NT2/D1 (cell line): ENCODE results near the gene SLC39A11.

Source experiments
- DNase-seq: peaks from one replicate; pipeline ENCODE4 v3.0.0-alpha.2; 2011; ENCODE audit warnings: low read depth, low spot score
- H3K27me3 ChIP-seq: 2 replicates; pipeline ENCODE4 v1.6.0; 2011; ENCODE audit warnings: mild to moderate bottlenecking; ENCODE audit not compliant: insufficient read length, insufficient read depth
- H3K36me3 ChIP-seq: 2 replicates; pipeline ENCODE4 v1.6.1; 2011; ENCODE audit warnings: mild to moderate bottlenecking, low read length, mixed read lengths; ENCODE audit not compliant: insufficient read depth, insufficient read length
- H3K4me1 ChIP-seq: 2 replicates; pipeline ENCODE4 v1.5.1; 2011; ENCODE audit not compliant: insufficient read depth, insufficient read length
- H3K4me3 ChIP-seq: 2 replicates; pipeline ENCODE4 v1.5.1; 2011; ENCODE audit warnings: low read depth; ENCODE audit not compliant: insufficient read length
- H3K9ac ChIP-seq: 2 replicates; pipeline ENCODE4 v1.6.0; 2011; ENCODE audit warnings: low read depth; ENCODE audit not compliant: insufficient read length
- H3K9me3 ChIP-seq: 2 replicates; pipeline ENCODE4 v1.5.1; 2011; ENCODE audit warnings: mild to moderate bottlenecking, low read length; ENCODE audit not compliant: insufficient read depth
- SUZ12 ChIP-seq: IDR thresholded peaks from 2 replicates; pipeline ENCODE4 v1.6.1; 2011; ENCODE audit not compliant: insufficient read length, insufficient read depth; ENCODE audit errors: extremely low read depth
- YY1 ChIP-seq: IDR thresholded peaks from 2 replicates; pipeline ENCODE4 v1.6.1; 2011; ENCODE audit not compliant: insufficient read length, insufficient read depth
- ZNF274 ChIP-seq: IDR thresholded peaks from 2 replicates; pipeline ENCODE4 v1.6.1; 2011; ENCODE audit warnings: mild to moderate bottlenecking, low read depth, low read length

The SLC39A11 gene, protein sequence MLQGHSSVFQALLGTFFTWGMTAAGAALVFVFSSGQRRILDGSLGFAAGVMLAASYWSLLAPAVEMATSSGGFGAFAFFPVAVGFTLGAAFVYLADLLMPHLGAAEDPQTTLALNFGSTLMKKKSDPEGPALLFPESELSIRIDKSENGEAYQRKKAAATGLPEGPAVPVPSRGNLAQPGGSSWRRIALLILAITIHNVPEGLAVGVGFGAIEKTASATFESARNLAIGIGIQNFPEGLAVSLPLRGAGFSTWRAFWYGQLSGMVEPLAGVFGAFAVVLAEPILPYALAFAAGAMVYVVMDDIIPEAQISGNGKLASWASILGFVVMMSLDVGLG

GRCh38 chr17:73092523-73093135, at the start of gene SLC39A11:
Gene SLC39A11, minus strand, starts transcription at chr17:73092688. Its CDS starts 3,924 bp downstream, at chr17:73088764.
- TF ChIP-seq SUZ12: no peak
- no peak for TF ChIP-seq ZNF274
- TF ChIP-seq YY1: no peak
- Histone ChIP-seq H3K36me3 (peaks cover 10% of the 10 kb centered on the region), H3K4me1 (peaks cover 6% of the 10 kb centered on the region), H3K9ac (peak within 1 kb of the TSS; percentile 74), H3K9me3 (no peaks in the 10 kb centered on the region), H3K27me3 (peaks cover 5% of the 10 kb centered on the region), H3K4me3 (peak within 1 kb of the TSS; percentile 76)
- peak; percentile 81 for DNase-seq

DNA sequence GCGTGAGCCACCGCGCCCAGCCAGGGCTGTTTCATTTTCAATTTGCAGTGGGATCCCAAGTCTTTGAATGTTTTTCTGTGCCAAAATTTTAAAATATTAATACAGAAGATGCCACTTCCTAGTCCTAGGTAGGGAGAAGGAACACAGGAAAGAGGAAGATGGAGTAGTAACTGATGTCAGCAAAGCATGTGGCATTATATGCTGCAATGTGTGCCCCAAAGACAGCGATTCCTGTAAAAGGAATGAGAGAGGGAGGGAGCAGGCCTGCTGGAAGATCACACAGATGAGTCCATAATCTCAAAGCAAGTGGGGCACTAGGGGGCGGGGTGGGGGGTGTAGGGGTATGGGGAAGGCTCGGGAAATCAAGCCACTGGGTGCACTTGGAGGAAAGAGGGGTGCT, 48.9 kb upstream of the SLC39A11 start:
- no peak overlapping the region for H3K9ac ChIP-seq
- H3K9me3 ChIP-seq: peaks cover 10% of the 10 kb centered on the region; the same call in 1 of the 2 replicates
- DNase-seq: no peak
- no peak for TF ChIP-seq SUZ12
- no peak for TF ChIP-seq YY1
- TF ChIP-seq ZNF274: no peak
- H3K4me1 ChIP-seq: no peaks in the 10 kb centered on the region
- H3K36me3 ChIP-seq: no peaks in the 10 kb centered on the region
- no peaks in the 10 kb centered on the region for H3K27me3 ChIP-seq
- H3K4me3 ChIP-seq: no peak overlapping the region

GRCh38 chr17:73140566-73140965, 48.1 kb upstream of the SLC39A11 start:
- no peaks in the 10 kb centered on the region for H3K4me1 ChIP-seq

DNA sequence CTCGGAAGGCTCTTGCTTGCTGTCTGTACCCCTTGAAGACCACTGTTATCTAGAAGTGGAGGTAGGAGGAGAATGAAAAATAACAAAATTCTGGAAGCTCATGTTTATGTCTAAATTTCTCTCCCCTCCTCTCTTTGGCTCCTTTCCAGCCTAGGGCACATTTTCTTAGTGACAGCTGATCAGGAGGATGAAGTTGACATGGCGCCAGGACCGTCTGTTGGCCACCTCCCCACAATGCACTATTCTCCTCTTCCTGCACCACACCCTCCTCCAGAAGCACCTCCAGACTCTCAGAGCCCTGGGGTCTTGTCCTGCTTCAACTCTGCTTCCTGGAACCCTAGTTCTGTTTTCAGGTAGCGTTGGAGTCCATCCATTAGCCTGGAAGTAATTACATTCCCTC, 46.8 kb upstream of the SLC39A11 start:
- no peak for DNase-seq
- no peaks in the 10 kb centered on the region for H3K4me1 ChIP-seq
- peaks cover 1% of the 10 kb centered on the region; the same call in 1 of the 2 replicates for H3K9me3 ChIP-seq
- H3K36me3 ChIP-seq: no peaks in the 10 kb centered on the region
- H3K9ac ChIP-seq: no peak overlapping the region
- no peak overlapping the region for H3K4me3 ChIP-seq
- no peaks in the 10 kb centered on the region for H3K27me3 ChIP-seq
- TF ChIP-seq SUZ12 (no peak), YY1 (no peak), ZNF274 (no peak)

More at GRCh38 chr17:73140566-73140965, 48.1 kb upstream of the SLC39A11 start:
- DNase-seq: no peak
- no peaks in the 10 kb centered on the region for H3K36me3 ChIP-seq
- TF ChIP-seq YY1 (no peak), SUZ12 (no peak), ZNF274 (no peak)
- no peak overlapping the region for H3K4me3 ChIP-seq
- H3K27me3 ChIP-seq: no peaks in the 10 kb centered on the region
- H3K9me3 ChIP-seq: peaks cover 6% of the 10 kb centered on the region; the same call in 1 of the 2 replicates
- H3K9ac ChIP-seq: no peak overlapping the region

GRCh38 chr17:73138541-73139138, 46.2 kb upstream of the SLC39A11 start:
- no peak overlapping the region for H3K9ac ChIP-seq
- H3K36me3 ChIP-seq: no peaks in the 10 kb centered on the region
- no peaks in the 10 kb centered on the region for H3K9me3 ChIP-seq
- H3K4me3 ChIP-seq: no peak overlapping the region
- H3K27me3 ChIP-seq: no peaks in the 10 kb centered on the region
- TF ChIP-seq SUZ12 (no peak), ZNF274 (no peak), YY1 (no peak)
- no peak for DNase-seq
- no peaks in the 10 kb centered on the region for H3K4me1 ChIP-seq

- Histone ChIP-seq H3K4me1 (no peaks in the 10 kb centered on the region), H3K36me3 (no peaks in the 10 kb centered on the region), H3K9ac (no peak overlapping the region), H3K27me3 (no peaks in the 10 kb centered on the region), H3K4me3 (no peak overlapping the region), H3K9me3 (no peaks in the 10 kb centered on the region)
- TF ChIP-seq ZNF274 (no peak), YY1 (no peak), SUZ12 (no peak)
- no peak for DNase-seq
These were observed 44.9 kb upstream of the SLC39A11 start for GRCh38 chr17:73137376-73137775.

DNA sequence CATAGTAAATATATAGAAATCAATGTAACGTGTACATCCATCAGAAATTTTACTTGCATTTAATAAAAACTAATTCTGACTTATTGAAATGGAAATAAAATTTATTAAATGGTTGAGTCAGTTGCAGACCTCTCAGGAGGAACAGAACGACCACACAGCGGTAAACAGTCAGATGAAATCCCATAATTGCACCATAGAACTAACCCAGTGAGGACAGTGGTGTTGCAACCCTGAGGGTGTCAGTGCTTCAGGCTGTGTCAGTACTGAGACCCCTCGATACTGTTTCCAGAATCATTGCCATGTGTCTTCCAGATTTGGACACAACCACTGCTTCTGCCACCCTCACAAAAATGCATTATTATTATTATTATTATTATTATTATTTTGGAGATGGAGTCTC, 43.3 kb upstream of the SLC39A11 start:
- TF ChIP-seq ZNF274 (no peak), SUZ12 (no peak), YY1 (no peak)
- H3K4me3 ChIP-seq: no peak overlapping the region
- H3K4me1 ChIP-seq: no peaks in the 10 kb centered on the region

More for the DNA sequence above, 43.3 kb upstream of the SLC39A11 start:
- Histone ChIP-seq H3K36me3 (no peaks in the 10 kb centered on the region), H3K9ac (no peak overlapping the region), H3K27me3 (no peaks in the 10 kb centered on the region), H3K9me3 (no peaks in the 10 kb centered on the region)
- no peak for DNase-seq
